ENCODE data around the gene DGKI. TPM values are rescaled to one million over a fixed set of nuclear protein-coding genes. Genes with fewer than 3 reads are reported as not detected.

Gene DGKI
- total RNA-seq, 1 donor from 2014 or later = 0.69 TPM

DNA sequence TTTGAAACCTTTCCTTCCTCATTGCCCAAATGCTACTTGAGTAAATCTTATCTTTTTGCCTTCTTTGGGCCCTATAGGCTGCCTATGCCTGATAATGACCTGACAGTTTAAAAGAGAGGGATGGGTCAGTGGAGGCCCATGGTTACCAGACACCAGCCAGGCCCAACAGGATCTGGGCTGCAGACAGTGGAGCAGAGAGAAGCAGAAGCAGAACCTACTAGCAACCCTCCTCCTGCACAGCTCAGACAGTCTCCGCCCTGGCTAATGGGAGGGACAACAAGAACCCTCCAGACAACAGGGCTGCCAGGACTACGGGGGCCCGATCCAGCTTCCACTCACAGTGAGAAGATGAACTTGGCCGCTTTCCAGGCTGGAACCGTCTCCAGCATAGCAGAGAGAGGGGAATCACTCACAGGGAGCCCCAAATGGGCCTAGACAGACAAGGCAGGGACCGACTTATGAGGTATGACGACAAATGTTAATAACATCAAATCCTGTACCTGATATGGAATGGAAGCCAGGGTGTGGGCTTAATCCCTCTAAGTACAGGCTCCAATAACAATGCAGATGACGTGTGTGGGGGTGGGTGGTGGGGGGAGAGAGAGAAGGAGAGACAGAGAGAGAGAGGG, 31.7 kb upstream of the DGKI start:
- DNase-seq (ENCODE audit: low spot score) = no peak
- H3K4me3 Mint-ChIP-seq (ENCODE audit: unreplicated experiment) = no peak overlapping the region
- peaks cover 4% of the 10 kb centered on the region for H3K27me3 Mint-ChIP-seq (ENCODE audit: unreplicated experiment)
- H3K27ac Mint-ChIP-seq (ENCODE audit: unreplicated experiment) = no peak overlapping the region
- TF ChIP-seq, protein P1, sequence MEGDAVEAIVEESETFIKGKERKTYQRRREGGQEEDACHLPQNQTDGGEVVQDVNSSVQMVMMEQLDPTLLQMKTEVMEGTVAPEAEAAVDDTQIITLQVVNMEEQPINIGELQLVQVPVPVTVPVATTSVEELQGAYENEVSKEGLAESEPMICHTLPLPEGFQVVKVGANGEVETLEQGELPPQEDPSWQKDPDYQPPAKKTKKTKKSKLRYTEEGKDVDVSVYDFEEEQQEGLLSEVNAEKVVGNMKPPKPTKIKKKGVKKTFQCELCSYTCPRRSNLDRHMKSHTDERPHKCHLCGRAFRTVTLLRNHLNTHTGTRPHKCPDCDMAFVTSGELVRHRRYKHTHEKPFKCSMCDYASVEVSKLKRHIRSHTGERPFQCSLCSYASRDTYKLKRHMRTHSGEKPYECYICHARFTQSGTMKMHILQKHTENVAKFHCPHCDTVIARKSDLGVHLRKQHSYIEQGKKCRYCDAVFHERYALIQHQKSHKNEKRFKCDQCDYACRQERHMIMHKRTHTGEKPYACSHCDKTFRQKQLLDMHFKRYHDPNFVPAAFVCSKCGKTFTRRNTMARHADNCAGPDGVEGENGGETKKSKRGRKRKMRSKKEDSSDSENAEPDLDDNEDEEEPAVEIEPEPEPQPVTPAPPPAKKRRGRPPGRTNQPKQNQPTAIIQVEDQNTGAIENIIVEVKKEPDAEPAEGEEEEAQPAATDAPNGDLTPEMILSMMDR (IDR thresholded peaks at IDR 0.05; ENCODE audit: unreplicated experiment) = no peak
- H3K4me1 Mint-ChIP-seq (ENCODE audit: unreplicated experiment) = peaks cover 11% of the 10 kb centered on the region
- H3K9me3 Mint-ChIP-seq (ENCODE audit: unreplicated experiment) = no peaks in the 10 kb centered on the region
- peaks cover 52% of the 10 kb centered on the region for H3K36me3 Mint-ChIP-seq (ENCODE audit: low read depth, unreplicated experiment)

DNA sequence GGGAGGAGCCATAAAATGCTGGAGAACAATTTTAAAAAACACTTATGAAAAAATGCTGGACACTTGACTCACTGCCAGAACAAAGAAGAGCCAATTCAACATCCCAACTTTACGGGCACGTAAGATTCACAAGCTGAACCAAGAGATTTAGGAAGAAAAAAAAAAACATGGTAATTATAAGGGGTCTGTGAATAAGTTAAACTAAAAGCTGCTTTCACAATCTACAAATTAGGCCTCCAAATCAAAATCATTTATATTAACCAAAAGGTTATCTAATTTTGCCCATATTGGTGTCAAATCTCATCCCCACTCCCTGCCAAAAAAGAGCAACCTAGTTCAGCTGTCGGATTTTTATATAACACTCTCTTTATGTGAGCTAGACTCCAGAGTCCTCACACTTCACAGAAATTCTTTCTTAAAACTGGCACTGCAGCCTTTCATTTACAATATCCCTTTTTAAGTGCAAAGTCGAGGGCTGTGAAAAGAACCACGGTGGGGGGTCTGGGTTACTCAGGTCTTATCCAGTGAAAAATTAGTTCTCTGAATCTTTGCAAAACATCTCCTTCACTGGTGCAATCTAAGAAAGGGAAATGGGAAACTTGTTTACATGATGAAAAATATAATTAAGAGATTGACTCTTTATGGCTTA, 30.4 kb upstream of the DGKI start:
- no peak for DNase-seq (ENCODE audit: low spot score)
- TF ChIP-seq, protein P1 (IDR thresholded peaks at IDR 0.05; ENCODE audit: unreplicated experiment) = no peak
- H3K4me3 Mint-ChIP-seq (ENCODE audit: unreplicated experiment) = peak overlapping the region; percentile 50
- peaks cover 43% of the 10 kb centered on the region for H3K36me3 Mint-ChIP-seq (ENCODE audit: low read depth, unreplicated experiment)
- no peaks in the 10 kb centered on the region for H3K9me3 Mint-ChIP-seq (ENCODE audit: unreplicated experiment)
- peaks cover 7% of the 10 kb centered on the region for H3K27me3 Mint-ChIP-seq (ENCODE audit: unreplicated experiment)
- no peak overlapping the region for H3K27ac Mint-ChIP-seq (ENCODE audit: unreplicated experiment)
- peaks cover 11% of the 10 kb centered on the region for H3K4me1 Mint-ChIP-seq (ENCODE audit: unreplicated experiment)

DNA sequence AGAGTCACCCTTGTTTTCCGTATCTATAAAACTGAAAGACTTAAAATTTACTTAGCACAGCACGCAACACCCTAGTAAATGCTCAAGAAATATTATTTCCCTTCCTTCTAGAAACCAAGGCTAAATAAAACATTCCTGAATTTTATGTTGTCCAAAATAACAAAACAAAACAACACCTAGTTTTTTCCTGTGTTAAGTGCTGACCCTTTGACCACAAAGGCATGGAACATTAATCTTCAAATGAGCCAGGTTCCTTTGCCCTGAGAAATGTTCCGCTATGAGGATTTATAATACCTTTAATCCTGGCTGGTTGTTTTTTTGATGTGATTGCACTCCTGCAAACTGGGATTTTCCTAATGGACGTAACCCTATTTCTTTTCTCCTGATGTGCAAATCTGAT, 29.0 kb upstream of the DGKI start:
- no peak for DNase-seq (ENCODE audit: low spot score)
- Mint-ChIP-seq H3K36me3 (ENCODE audit: low read depth, unreplicated experiment) (peaks cover 40% of the 10 kb centered on the region), H3K4me3 (ENCODE audit: unreplicated experiment) (no peak overlapping the region), H3K27me3 (ENCODE audit: unreplicated experiment) (peaks cover 7% of the 10 kb centered on the region), H3K9me3 (ENCODE audit: unreplicated experiment) (no peaks in the 10 kb centered on the region), H3K27ac (ENCODE audit: unreplicated experiment) (no peak overlapping the region), H3K4me1 (ENCODE audit: unreplicated experiment) (peaks cover 11% of the 10 kb centered on the region)
- TF ChIP-seq, protein P1 (IDR thresholded peaks at IDR 0.05; ENCODE audit: unreplicated experiment) = no peak

DNA sequence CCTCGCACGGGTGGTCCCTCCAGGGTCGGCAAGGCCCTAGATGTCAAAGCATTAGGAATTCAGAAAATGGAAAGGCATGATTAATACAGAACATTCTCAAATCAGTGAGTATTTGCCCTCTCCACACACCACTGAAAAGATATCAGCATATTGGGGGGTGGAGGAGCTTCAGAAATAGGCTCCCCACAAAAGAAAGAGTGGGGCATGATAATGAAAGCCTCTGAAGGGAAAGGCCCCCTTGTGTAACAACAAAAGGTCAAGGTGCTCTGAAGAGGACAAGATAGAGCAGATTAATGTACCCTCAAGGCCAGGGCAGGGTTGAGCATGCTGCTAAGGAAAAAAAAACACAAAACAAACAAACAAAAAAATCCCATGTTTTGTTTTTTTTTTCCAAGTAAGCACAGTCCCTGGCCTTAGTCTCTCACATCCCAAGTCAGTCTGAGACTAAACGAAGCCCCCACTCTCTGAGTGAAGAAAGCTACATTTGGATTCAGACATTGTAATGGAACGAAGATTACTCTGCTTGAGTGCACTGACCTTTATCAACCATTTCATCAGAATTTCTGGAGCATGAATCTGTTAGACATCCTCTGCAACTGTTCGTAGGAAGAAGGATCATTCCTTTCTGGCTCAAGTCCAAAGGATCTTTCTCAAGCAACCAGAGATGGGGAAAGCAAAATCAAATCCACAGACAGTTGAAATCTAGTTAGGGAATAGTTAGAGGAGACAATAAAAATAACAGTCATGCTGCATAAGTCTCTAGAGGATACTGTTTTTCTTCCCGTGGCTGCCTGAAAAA, 27.4 kb upstream of the DGKI start:
- H3K9me3 Mint-ChIP-seq (ENCODE audit: unreplicated experiment) = no peaks in the 10 kb centered on the region
- no peak overlapping the region for H3K27ac Mint-ChIP-seq (ENCODE audit: unreplicated experiment)
- peaks cover 2% of the 10 kb centered on the region for H3K4me1 Mint-ChIP-seq (ENCODE audit: unreplicated experiment)
- peaks cover 5% of the 10 kb centered on the region for H3K27me3 Mint-ChIP-seq (ENCODE audit: unreplicated experiment)
- H3K36me3 Mint-ChIP-seq (ENCODE audit: low read depth, unreplicated experiment) = peaks cover 29% of the 10 kb centered on the region
- no peak overlapping the region for H3K4me3 Mint-ChIP-seq (ENCODE audit: unreplicated experiment)
- TF ChIP-seq, protein P1 (IDR thresholded peaks at IDR 0.05; ENCODE audit: unreplicated experiment) = no peak
- no peak for DNase-seq (ENCODE audit: low spot score)

Data from endothelial cell (in vitro differentiated cells).